Activated naive CD4-positive, alpha-beta T cell treated with anti-CD3 and anti-CD28 coated beads, Interleukin-2, amount 10 ng/mL, durations not matched to agents 7 days and 5 days (primary cell): ENCODE data around the gene VCAN.

Experiments
- CTCF ChIA-PET: fragments of 350-600 bp; sonication (Branson Sonifier 250); formaldehyde crosslinking; loops from one replicate; lab custom pipeline; 2021; ENCODE audit warnings: antibody characterized with exemption; lab: Charles Lee
- DNase-seq: peaks from one replicate; pipeline ENCODE4 v3.0.0-alpha.2; 2020
- H3K27ac Mint-ChIP-seq: one replicate; pipeline ENCODE4 v1.8.0; 2021; ENCODE audit warnings: mild to moderate bottlenecking, moderate library complexity, mixed read lengths
- H3K27me3 Mint-ChIP-seq: one replicate; pipeline ENCODE4 v1.8.0; 2021; ENCODE audit warnings: mild to moderate bottlenecking, mixed read lengths
- H3K36me3 Mint-ChIP-seq: one replicate; pipeline ENCODE4 v1.8.0; 2021; ENCODE audit warnings: mixed read lengths
- H3K4me1 Mint-ChIP-seq: one replicate; pipeline ENCODE4 v1.8.0; 2021; ENCODE audit warnings: mixed read lengths
- H3K4me3 Mint-ChIP-seq: one replicate; pipeline ENCODE4 v1.8.0; 2021; ENCODE audit warnings: mild to moderate bottlenecking, moderate library complexity, mixed read lengths
- H3K9me3 Mint-ChIP-seq: one replicate; pipeline ENCODE4 v1.8.0; 2021; ENCODE audit warnings: mixed read lengths

VCAN gene

GRCh38 chr5:83473346-83474160 is 2.0 kb downstream of the VCAN start:
- H3K36me3 Mint-ChIP-seq = peaks cover 2% of the 10 kb centered on the region
- peaks cover 36% of the 10 kb centered on the region for H3K4me1 Mint-ChIP-seq
- H3K9me3 Mint-ChIP-seq = no peaks in the 10 kb centered on the region
- CTCF ChIA-PET = interaction anchor here (0.7 to 1.0 kb wide), 2 partner anchors 1121 to 1125 kb away, joined by 3 to 5 read pairs; no protein-coding TSS in a partner anchor
- peaks cover 73% of the 10 kb centered on the region for H3K27me3 Mint-ChIP-seq
- peak overlapping the region; percentile 60 for H3K4me3 Mint-ChIP-seq
- peak; percentile 56 for DNase-seq
- H3K27ac Mint-ChIP-seq = no peak overlapping the region

GRCh38 chr5:83474161-83474796 is 2.7 kb downstream of the VCAN start:
- CTCF ChIA-PET = interaction anchor here (1.0 kb wide), 1 partner anchor 1126 kb away, joined by 3 read pairs; no protein-coding TSS in a partner anchor

GRCh38 chr5:83474991-83475390 is 3.4 kb downstream of the VCAN start:
- no peak for DNase-seq
- H3K4me3 Mint-ChIP-seq = no peak overlapping the region
- peaks cover 36% of the 10 kb centered on the region for H3K4me1 Mint-ChIP-seq
- peaks cover 2% of the 10 kb centered on the region for H3K36me3 Mint-ChIP-seq
- peaks cover 66% of the 10 kb centered on the region for H3K27me3 Mint-ChIP-seq
- H3K27ac Mint-ChIP-seq = no peak overlapping the region
- CTCF ChIA-PET = no interaction called here
- no peaks in the 10 kb centered on the region for H3K9me3 Mint-ChIP-seq

More at GRCh38 chr5:83474161-83474796, 2.7 kb downstream of the VCAN start:
- H3K4me3 Mint-ChIP-seq = peak overlapping the region; percentile 60
- peaks cover 36% of the 10 kb centered on the region for H3K4me1 Mint-ChIP-seq
- no peaks in the 10 kb centered on the region for H3K9me3 Mint-ChIP-seq
- DNase-seq = peak; percentile 46
- peaks cover 69% of the 10 kb centered on the region for H3K27me3 Mint-ChIP-seq
- peaks cover 2% of the 10 kb centered on the region for H3K36me3 Mint-ChIP-seq
- no peak overlapping the region for H3K27ac Mint-ChIP-seq

GRCh38 chr5:83475391-83475863 is 3.9 kb downstream of the VCAN start:
- Mint-ChIP-seq H3K9me3 (no peaks in the 10 kb centered on the region), H3K27me3 (peaks cover 65% of the 10 kb centered on the region), H3K36me3 (peaks cover 2% of the 10 kb centered on the region), H3K4me3 (no peak overlapping the region), H3K4me1 (peaks cover 36% of the 10 kb centered on the region), H3K27ac (no peak overlapping the region)
- CTCF ChIA-PET = no interaction called here
- no peak for DNase-seq

GRCh38 chr5:83475935-83476814 is 4.6 kb downstream of the VCAN start:
- Mint-ChIP-seq H3K36me3 (peaks cover 2% of the 10 kb centered on the region), H3K27me3 (peaks cover 58% of the 10 kb centered on the region), H3K4me1 (peaks cover 33% of the 10 kb centered on the region), H3K4me3 (no peak overlapping the region), H3K9me3 (no peaks in the 10 kb centered on the region), H3K27ac (no peak overlapping the region)
- no peak for DNase-seq
- CTCF ChIA-PET = no interaction called here

GRCh38 chr5:83482961-83483360 is 11.4 kb downstream of the VCAN start:
- H3K27me3 Mint-ChIP-seq = peaks cover 4% of the 10 kb centered on the region
- CTCF ChIA-PET = no interaction called here
- H3K9me3 Mint-ChIP-seq = no peaks in the 10 kb centered on the region
- H3K4me3 Mint-ChIP-seq = no peak overlapping the region
- no peaks in the 10 kb centered on the region for H3K4me1 Mint-ChIP-seq
- H3K27ac Mint-ChIP-seq = no peak overlapping the region
- no peak for DNase-seq
- H3K36me3 Mint-ChIP-seq = no peaks in the 10 kb centered on the region

- Mint-ChIP-seq H3K9me3 (no peaks in the 10 kb centered on the region), H3K4me3 (no peak overlapping the region), H3K4me1 (no peaks in the 10 kb centered on the region), H3K27ac (no peak overlapping the region), H3K27me3 (peaks cover 1% of the 10 kb centered on the region), H3K36me3 (no peaks in the 10 kb centered on the region)
- CTCF ChIA-PET = no interaction called here
- DNase-seq = no peak
Measured at GRCh38 chr5:83484294-83484693, 12.8 kb downstream of the VCAN start.

GRCh38 chr5:83485842-83486241 is 14.3 kb downstream of the VCAN start:
- H3K36me3 Mint-ChIP-seq = no peaks in the 10 kb centered on the region
- H3K4me3 Mint-ChIP-seq = no peak overlapping the region
- H3K4me1 Mint-ChIP-seq = no peaks in the 10 kb centered on the region
- H3K9me3 Mint-ChIP-seq = no peaks in the 10 kb centered on the region
- CTCF ChIA-PET = no interaction called here
- no peak for DNase-seq
- H3K27me3 Mint-ChIP-seq = no peaks in the 10 kb centered on the region
- no peak overlapping the region for H3K27ac Mint-ChIP-seq

- Mint-ChIP-seq H3K27ac (no peak overlapping the region), H3K4me3 (no peak overlapping the region)
- DNase-seq = no peak
Measured at GRCh38 chr5:83487155-83487554, 15.6 kb downstream of the VCAN start.

GRCh38 chr5:83488271-83488670 is 16.7 kb downstream of the VCAN start:
- H3K27me3 Mint-ChIP-seq = no peaks in the 10 kb centered on the region
- no peak overlapping the region for H3K27ac Mint-ChIP-seq
- no peaks in the 10 kb centered on the region for H3K9me3 Mint-ChIP-seq
- no peak overlapping the region for H3K4me3 Mint-ChIP-seq
- CTCF ChIA-PET = no interaction called here
- no peaks in the 10 kb centered on the region for H3K36me3 Mint-ChIP-seq
- no peak for DNase-seq
- no peaks in the 10 kb centered on the region for H3K4me1 Mint-ChIP-seq

More at GRCh38 chr5:83487155-83487554, 15.6 kb downstream of the VCAN start:
- H3K9me3 Mint-ChIP-seq = no peaks in the 10 kb centered on the region
- H3K4me1 Mint-ChIP-seq = no peaks in the 10 kb centered on the region
- no peaks in the 10 kb centered on the region for H3K36me3 Mint-ChIP-seq
- H3K27me3 Mint-ChIP-seq = no peaks in the 10 kb centered on the region
- CTCF ChIA-PET = no interaction called here

GRCh38 chr5:83488821-83489220 is 17.3 kb downstream of the VCAN start:
- H3K36me3 Mint-ChIP-seq = no peaks in the 10 kb centered on the region
- H3K4me3 Mint-ChIP-seq = no peak overlapping the region

GRCh38 chr5:83490203-83490602 is 18.7 kb downstream of the VCAN start:
- H3K9me3 Mint-ChIP-seq = no peaks in the 10 kb centered on the region
- no peaks in the 10 kb centered on the region for H3K36me3 Mint-ChIP-seq
- H3K27me3 Mint-ChIP-seq = no peaks in the 10 kb centered on the region
- CTCF ChIA-PET = no interaction called here
- no peaks in the 10 kb centered on the region for H3K4me1 Mint-ChIP-seq
- DNase-seq = no peak
- H3K4me3 Mint-ChIP-seq = no peak overlapping the region
- H3K27ac Mint-ChIP-seq = no peak overlapping the region

More at GRCh38 chr5:83488821-83489220, 17.3 kb downstream of the VCAN start:
- Mint-ChIP-seq H3K9me3 (no peaks in the 10 kb centered on the region), H3K4me1 (no peaks in the 10 kb centered on the region), H3K27me3 (no peaks in the 10 kb centered on the region), H3K27ac (no peak overlapping the region)
- CTCF ChIA-PET = no interaction called here
- DNase-seq = no peak

- no peaks in the 10 kb centered on the region for H3K27me3 Mint-ChIP-seq
- no peak overlapping the region for H3K4me3 Mint-ChIP-seq
- CTCF ChIA-PET = no interaction called here
- H3K27ac Mint-ChIP-seq = no peak overlapping the region
- no peaks in the 10 kb centered on the region for H3K9me3 Mint-ChIP-seq
- H3K4me1 Mint-ChIP-seq = no peaks in the 10 kb centered on the region
- no peaks in the 10 kb centered on the region for H3K36me3 Mint-ChIP-seq
- DNase-seq = no peak
Measured at GRCh38 chr5:83492331-83492730, 20.8 kb downstream of the VCAN start.

GRCh38 chr5:83493644-83494043 is 22.1 kb downstream of the VCAN start:
- Mint-ChIP-seq H3K9me3 (no peaks in the 10 kb centered on the region), H3K27ac (no peak overlapping the region), H3K4me1 (no peaks in the 10 kb centered on the region), H3K27me3 (peaks cover under 1% of the 10 kb centered on the region), H3K4me3 (no peak overlapping the region), H3K36me3 (no peaks in the 10 kb centered on the region)
- CTCF ChIA-PET = no interaction called here
- DNase-seq = no peak
